Bone marrow (tissue), 2 donors: ENCODE data around the gene EFNA1.

Source experiments
- DNase-seq, 2 donors: peaks; one replicate each; lab custom pipeline; 2025; lab: John Stamatoyannopoulos, UW

Gene EFNA1, protein sequence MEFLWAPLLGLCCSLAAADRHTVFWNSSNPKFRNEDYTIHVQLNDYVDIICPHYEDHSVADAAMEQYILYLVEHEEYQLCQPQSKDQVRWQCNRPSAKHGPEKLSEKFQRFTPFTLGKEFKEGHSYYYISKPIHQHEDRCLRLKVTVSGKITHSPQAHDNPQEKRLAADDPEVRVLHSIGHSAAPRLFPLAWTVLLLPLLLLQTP

DNA sequence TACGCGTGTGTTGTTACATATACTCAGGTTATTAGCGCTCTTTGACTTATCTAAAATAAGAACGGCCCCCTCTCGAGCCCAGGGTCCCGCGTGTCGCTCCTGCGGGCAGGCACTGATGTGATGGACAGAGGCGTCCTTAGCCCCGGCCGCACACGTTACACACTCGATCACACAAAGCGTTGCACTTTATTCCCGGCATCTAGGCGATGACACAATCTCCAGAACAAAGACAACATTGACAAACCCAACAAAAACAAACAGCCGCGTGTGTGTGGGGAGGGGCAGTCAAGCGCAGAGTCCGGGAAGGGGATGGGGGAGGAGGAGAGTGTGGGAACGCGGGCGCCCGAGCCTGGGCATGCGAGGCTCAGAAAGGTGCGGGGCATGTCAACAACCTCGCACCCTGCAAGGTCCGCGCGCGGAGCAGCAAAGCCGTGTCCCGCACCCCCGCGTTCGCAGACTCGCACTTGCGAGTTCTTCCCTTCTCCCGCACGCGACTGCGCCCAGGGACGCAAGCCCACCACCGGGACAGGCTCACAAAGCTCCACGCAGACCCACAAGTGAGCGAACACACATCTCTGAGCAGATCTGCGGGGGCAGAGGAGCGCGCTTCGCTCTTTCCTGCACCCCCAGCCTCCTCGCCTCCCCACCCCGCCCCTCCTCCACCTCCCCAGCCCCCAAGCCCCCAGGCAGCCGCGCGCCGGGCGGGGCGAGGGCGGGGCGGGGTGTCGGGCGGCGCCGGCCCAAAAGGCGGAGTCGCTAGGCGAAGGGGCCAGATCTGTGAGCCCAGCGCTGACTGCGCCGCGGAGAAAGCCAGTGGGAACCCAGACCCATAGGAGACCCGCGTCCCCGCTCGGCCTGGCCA, at the start of gene EFNA1:
EFNA1 (plus strand) TSS at position 772 of the 862 bp plus-strand sequence. CDS start 102 bp downstream, outside the sequence.
- no peak for DNase-seq

DNA sequence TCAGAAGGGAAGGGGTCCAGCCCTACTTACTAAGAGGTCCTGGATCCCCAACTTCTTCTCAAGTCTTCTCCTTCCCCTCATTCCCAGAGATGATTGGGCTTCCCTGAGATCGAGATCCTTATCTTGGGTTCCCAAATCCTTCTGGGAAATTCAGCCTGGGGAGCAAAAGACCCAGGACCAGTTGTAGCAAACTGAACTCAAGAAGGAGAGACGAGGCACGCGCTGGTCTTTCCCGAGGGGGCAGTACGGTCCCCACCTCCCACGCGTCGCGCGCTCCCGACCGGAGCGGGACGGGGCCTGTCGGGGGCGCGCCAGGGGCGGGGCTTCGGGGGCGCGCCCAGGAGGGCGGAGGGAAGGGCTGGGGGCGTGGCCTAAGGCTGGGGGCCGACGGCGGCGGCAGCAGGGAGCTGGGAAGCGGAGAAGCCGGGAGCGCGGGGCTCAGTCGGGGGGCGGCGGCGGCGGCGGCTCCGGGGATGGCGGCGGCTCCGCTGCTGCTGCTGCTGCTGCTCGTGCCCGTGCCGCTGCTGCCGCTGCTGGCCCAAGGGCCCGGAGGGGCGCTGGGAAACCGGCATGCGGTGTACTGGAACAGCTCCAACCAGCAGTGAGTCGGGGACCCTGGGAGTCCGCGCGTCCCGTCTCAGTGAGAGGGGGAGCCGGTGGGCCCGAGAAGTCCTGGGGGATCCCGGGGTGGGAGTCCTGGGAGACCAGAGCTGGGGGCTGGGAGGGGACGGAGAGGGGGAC, 49.0 kb upstream of the EFNA1 start, which contains the start of gene EFNA3:
EFNA3 (plus strand) TSS at position 369 of the 741 bp plus-strand sequence; CDS start at position 474, 105 bp downstream.
- no peak for DNase-seq

DNA sequence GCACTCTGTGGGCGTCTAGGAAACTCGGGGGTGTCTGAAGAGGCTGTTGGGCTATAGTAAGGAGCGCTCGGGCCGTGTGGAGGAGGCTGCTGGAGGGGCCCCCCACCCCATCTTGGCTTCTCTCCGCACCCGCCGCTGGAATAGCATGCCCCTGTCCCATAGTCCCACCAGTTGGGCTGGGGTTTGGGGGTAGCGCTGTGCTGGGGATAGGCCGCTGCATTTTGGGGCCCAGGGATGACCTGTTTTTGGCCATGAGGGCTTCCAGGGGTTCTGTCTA, 48.5 kb upstream of the EFNA1 start:
- DNase-seq: no peak

DNA sequence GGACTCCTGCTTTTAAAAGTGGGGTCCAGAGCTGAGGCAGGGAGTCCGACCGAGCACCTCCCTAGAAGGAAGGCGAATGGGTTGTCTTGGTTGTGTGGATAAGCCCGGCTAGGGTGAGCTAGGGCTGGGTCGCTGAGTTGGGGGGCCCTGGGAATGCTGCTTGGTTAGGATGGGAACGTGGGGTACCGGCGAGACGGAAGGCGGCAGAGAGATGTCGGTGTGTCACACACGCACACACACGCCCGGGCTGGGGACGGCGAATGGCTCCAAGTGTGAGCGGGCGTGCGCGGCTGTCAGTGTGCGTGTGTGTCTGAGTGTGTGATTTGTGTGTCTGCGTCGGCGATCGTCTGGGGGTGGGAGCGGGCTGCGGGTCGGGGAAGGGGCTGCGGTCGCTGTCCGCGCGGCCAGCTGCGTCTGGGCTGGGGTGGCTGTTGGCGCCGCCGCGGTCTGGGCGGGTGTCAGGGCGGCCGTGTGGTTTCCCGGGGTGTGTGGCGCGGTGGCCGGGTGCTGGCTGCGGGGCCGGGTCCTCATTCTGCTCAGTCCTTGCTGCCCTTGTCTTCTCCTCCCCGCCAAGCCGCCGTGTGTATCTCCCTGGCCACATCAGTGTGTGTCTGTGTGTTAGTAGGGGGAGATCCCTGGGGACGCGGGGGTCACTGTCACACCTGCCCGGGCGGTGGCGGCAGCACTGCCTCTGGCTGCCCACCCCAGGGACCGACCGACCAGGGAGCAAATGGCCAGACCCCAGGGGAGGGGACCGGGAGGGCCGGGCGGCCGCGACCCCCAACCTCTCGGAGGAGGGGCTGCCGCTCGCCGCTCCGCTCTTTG, 48.0 kb upstream of the EFNA1 start:
- DNase-seq: no peak

DNA sequence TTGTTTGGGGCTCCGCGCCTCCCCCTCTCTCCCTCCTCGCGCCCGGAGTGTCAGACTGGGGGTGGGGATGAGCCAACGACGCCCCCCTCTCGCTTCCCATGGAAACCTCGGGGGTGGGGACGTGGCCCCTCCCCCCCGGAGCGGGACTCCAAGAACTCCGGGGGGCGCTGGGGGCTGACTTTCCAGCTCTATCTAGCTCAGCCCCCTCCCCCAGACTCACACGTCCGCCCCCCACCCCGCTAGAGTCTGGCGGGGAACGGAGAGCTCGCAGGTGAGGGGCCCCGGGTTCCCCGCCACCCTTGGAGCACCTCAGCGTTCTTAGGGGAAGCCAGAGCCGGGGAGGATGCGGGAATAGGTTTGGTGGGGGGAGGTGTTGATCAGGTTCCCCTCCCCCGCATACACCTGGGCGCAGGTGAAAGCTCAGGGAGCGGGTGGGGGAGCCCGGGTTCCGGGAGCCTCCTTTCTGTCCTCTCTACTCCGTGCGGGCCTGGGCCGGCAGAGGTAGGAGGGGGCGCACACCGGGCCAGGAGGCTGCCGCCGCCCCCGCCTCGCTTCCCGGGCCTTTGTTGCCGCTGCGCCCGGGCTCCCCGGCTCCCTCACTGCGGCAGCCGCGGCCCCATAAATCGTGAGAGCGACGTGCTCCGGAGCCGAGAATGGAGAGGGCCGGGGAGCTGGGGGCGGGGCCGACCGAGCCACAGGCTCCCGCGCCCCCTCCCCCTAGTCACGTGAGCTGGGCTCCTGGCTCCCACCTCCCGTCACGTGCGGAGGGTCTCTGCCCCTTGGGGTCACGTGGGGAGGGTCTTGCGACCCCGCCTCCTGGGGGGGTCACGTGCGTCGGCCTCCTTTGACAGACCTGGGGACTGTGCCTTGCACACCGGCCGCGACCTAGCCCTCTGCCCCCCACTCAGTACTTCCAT, 47.1 kb upstream of the EFNA1 start:
- DNase-seq: no peak

DNA sequence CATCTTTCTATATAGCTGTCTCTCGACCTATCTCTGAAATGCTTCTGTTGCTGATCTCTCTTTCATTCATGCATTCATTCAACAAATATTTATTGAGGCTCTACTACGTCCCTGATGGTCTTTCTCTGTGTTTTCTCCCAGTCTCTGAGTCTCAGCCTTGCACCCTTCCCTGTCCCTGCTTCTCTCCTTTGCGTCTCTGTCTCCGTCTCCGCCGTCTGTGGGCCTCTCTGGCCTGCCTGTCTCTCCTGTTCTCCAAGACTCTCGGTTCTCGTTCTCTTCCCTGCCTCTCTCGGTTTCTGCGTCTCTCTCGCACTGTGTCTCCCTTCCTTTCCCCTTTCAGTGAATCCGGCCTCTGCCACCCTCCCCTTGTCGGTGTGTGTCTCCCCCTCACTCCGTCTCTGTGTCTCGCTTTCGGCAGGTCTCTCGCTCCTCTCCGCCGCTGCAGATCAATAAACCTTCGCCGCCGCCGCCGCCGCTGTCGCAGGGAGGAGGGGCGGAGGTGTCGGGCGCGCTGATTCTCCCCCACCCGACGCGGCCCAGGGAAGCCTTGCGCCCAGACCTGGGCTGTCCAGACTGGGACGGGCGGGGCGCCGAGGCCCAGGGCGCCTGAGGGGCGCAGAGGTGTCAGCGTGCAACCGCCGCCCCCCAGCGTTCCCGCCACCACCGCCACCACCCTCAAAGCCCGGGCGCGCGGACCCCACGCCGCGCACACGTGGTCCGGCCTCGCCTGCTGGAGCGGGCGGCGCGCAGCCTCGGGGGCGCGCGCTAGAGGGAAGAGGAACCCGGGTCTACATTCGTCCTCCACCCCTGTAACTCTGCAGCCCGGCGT, 46.0 kb upstream of the EFNA1 start:
- no peak for DNase-seq

DNA sequence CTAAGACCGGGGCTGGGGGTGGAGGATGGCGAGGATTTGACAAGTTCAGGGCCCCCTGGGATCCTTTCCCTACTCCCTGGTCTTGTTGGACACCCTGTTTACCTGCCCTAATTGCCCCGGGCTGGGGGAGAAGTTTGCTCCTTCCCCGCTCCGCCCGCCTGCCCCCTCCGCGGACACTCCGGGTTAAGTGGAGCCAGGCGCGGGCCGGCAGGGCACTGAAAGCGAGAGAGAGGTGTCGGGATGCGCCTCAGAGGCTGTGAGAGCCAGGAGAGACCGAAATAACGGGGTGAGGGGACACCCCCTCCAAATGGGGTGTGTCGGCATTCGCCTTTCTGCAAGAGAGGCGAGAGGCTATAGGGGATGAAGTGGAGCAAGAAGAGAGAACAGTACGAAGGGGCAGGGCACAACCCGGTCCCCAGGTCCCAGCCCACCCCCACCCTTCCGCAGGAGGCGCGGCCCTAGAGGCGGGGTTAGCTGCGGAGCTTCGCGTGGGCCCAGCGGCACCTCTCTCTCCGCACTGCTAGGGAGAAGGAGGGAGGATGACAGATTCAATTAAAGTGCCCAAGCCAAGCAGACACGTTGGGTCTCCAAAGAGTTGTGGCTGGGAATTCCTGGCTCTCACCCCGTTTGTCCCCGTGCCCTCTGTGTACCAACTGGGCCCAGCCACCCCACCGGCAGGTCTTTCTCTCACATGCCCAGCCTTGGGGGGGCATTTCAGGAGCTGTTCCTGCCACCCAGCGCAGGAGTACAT, 45.2 kb upstream of the EFNA1 start:
- DNase-seq: no peak

DNA sequence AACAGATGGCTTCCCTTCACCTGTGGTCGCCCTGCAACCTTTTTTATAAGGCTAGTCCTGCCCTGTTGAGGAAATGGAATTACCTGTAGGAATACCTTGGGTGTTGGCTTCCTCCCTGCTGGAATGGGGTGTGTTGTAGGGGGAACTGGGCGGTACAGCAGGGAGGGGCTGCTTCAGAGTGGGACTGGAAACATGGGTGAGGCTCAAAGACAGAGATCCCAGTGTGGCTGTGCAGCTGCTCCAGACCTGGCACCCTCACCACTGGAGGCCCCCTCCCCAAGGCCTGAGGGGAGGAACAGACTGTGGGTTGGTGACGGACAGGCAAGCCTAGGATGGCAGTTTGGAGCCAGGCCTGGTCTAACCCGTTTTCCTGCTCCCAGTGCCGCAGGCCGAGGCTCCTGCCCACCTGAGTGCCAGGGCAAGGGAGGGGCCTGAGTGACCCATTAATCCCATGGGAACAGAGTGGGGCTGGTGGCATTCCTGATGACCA, 44.6 kb upstream of the EFNA1 start:
- no peak for DNase-seq

DNA sequence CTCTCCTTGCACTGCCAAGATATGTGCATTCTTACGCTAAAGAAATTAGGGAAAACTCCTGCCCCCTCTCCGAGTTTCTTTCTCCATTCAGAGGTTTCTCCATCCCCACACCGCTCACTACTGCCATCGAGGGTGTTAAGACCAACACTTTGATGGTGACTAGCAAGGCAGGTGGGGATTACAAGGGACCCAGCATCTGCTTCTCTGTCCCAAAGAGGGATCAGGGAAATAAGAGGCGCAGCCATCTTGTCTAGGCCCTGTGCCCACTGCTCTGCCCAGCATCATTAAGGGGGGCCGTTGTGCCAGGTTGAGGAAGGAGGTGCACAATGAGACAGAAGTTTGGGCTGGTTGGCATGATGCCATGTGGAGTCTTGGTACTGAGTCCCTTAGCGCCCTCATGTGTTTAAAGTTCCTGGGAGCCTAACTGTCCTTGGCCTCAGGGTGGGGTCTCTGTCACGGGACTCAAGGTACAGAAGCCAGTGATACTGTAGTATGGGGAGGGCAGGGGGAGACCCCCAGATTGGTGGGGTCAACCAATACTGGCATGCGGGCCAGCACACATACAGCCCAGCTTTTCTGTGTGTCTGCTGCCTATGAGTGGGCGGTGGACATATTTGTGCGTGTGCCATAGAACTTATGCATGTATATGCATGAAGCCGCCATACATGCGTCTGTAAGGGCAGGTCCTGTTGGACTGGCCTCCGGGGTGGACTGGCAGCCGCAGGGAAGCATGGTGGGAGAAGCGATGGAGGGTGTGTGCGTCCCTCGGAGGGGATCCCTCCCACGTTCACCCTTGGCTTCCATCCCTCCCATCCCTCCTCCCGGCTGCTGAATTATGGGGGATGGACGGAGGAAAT, 43.6 kb upstream of the EFNA1 start:
- no peak for DNase-seq

DNA sequence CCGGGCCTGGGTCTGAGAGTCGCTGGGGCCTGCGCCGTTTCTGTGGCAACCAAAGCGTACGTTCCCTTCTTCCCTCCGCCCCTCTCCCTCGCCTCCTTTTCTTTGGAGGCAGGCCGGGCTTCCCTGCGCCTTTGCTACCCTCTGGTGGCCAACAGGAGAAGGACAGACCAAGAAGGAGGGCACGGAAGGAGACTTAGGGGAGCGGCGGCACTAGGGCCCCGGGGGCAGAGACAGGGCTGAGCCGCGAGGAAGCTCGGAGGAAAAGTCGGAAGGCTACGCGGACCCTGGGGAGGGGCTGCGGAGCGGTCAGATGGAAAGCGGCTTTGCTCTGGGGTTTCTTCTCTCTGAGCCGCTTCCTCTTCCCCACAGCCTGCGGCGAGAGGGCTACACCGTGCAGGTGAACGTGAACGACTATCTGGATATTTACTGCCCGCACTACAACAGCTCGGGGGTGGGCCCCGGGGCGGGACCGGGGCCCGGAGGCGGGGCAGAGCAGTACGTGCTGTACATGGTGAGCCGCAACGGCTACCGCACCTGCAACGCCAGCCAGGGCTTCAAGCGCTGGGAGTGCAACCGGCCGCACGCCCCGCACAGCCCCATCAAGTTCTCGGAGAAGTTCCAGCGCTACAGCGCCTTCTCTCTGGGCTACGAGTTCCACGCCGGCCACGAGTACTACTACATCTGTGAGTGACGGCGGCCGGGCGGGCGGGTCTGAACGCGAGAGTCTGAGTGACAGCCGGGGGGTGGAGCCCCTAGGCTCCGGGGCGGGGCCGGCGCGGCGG, 42.8 kb upstream of the EFNA1 start:
- peak; percentile 92 to 97 for DNase-seq

DNA sequence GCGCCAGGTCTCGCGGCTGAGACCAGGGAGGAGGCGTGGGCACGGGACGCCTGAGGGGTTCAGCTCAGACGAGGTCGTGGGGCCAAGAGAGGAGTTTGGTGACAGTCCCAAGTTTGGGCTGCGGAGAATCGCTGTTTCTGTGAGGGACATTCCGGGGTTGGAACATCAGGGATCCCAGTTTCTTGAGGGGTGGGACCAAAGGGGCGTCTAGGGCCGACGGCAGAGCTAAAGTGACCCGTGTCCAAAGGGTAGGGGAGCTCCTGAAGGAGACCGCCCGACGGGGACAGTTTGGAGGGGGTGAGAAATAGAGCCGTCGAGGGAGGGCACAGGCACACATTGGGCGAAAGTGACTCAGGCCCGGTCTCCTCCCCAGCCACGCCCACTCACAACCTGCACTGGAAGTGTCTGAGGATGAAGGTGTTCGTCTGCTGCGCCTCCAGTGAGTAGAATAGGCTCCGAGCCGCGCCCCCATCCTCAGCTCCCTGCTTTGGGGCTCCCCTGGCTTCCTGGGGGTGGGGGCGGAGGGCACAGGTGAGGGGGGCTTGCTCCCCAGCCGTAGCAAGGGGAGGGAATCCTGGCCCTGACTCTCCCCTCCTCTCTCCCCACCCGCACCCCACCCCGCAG, 42.1 kb upstream of the EFNA1 start:
- DNase-seq: peak in 1 of 2 donors; percentile 57

DNA sequence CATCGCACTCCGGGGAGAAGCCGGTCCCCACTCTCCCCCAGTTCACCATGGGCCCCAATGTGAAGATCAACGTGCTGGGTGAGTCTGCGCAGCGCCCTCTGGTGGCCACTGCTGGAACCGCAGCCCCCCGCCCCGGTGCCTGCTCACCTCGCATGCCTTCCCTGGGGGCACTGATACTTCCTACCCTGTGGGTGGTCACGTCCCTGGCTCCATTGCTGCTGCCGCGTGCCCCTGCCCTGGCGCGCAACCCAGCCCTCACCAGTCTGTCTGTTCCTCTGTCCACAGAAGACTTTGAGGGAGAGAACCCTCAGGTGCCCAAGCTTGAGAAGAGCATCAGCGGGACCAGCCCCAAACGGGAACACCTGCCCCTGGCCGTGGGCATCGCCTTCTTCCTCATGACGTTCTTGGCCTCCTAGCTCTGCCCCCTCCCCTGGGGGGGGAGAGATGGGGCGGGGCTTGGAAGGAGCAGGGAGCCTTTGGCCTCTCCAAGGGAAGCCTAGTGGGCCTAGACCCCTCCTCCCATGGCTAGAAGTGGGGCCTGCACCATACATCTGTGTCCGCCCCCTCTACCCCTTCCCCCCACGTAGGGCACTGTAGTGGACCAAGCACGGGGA, 41.4 kb upstream of the EFNA1 start:
- peak; percentile 52 to 62 for DNase-seq

DNA sequence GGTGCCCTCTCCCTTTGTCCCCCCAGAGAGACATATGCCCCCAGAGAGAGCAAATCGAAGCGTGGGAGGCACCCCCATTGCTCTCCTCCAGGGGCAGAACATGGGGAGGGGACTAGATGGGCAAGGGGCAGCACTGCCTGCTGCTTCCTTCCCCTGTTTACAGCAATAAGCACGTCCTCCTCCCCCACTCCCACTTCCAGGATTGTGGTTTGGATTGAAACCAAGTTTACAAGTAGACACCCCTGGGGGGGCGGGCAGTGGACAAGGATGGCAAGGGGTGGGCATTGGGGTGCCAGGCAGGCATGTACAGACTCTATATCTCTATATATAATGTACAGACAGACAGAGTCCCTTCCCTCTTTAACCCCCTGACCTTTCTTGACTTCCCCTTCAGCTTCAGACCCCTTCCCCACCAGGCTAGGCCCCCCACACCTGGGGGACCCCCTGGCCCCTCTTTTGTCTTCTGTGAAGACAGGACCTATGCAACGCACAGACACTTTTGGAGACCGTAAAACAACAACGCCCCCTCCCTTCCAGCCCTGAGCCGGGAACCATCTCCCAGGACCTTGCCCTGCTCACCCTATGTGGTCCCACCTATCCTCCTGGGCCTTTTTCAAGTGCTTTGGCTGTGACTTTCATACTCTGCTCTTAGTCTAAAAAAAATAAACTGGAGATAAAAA, 40.7 kb upstream of the EFNA1 start:
- no peak for DNase-seq

DNA sequence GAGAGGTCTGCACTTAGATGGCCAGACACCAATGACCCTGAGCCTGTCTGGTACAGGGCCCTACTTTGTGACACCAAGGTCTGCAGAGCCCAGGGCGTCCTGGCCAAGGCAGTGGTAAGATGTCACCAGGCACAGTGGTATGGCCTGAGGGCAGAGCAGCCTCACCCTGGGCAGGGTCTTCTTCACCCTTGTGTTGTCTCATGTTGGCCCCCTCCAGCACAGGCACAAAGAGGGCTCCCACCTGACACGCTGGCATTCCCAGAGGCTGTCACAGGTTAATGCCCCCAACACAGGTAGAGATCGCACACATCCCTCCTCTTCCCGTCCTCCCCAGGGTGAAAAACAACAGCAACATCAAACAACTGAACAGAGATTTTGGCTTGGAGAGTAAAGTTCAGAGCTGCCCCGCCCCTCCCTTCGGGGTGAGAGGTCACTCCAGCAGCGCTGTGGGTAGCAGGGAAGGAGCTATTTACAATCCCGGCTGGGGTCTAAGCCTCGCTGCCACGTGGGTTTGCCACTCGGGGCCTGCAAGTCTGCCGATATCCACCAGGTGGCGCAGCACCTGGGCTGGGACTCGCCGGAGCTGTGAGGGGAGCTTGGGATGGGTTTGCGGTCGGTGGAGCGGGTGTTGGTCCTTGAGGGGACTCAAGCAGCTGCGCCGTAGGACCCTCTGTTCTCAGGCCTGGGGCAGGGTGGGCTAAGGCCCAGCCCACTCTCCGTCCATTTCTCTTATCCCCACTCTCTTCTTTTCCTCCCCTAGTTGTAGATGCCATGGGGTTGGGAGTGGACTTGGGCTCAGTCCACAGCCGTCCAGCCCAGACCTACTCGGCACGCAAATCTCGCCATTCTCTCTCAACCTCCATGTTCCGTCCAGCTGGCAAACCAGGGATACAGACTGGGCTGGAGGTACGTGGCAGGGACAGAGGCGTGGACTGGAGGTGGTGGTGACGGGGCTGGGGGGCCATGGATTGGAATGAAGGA, 36.3 kb upstream of the EFNA1 start:
- peak; percentile 28 to 51 for DNase-seq

DNA sequence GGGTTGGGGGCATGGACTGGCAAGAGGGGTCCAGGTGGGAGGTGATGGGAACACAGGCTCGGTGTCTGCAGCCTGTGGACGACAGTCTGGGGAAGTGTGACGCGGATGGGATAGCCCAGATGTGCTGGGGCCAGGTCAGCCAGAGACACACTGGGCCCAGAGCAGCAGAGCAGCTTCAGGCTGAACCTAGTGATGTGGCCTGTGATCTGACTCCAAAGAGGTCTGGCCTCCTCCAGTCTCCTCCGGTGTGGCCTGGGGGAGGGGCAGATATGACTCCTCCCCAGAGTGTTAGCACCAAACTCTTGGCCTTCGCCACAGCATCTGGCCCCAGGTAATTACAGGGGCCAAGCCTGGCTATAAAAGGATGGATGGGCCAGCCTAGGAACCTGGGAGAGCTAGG, 35.5 kb upstream of the EFNA1 start:
- no peak for DNase-seq
